PC-3 (cell line): ENCODE data around the gene POP4.

Experiments used
- EZH2 ChIP-seq: fragments of 300-600 bp; sonication (generic); IDR thresholded peaks from one replicate; pipeline ENCODE4 v1.6.1; 2017; ENCODE audit warnings: antibody characterized with exemption, mild to moderate bottlenecking, low read length; ENCODE audit not compliant: unreplicated experiment
- EZH2phosphoT487 ChIP-seq: fragments of 300-600 bp; sonication (generic); IDR thresholded peaks from 2 replicates; pipeline ENCODE4 v1.6.1; 2018; ENCODE audit warnings: mild to moderate bottlenecking, antibody characterized with exemption, low read length, borderline replicate concordance
- TF ChIP-seq, protein P1 (sequence below): fragments of 300-600 bp; sonication (generic); conservative IDR thresholded peaks from 2 replicates; pipeline ENCODE4 v1.5.1; 2017; ENCODE audit warnings: antibody characterized with exemption, low read depth, mild to moderate bottlenecking, low read length

DNA sequence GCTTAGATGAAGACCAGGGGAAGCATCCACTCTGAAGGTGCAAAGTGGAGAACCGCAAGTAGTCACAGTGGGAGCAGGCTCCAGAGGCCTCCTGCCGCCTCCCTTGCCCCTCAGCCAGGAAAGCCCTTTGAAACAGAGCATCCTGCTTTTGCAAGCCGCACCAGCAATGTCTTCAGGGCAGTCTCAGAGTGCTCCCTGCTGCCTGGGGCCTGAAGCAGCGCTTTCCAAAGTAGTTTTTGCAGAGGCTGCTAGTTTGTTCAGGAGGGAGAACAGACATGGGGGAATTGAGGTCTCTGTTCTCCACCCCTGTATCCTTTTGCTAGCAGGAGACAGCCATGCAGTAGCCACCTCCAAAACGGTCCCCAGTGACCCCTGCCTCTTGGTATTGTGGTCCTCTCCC, 15.8 kb upstream of the POP4 start:
- TF ChIP-seq EZH2 (no peak), EZH2phosphoT487 (no peak)
- TF ChIP-seq, protein P1, sequence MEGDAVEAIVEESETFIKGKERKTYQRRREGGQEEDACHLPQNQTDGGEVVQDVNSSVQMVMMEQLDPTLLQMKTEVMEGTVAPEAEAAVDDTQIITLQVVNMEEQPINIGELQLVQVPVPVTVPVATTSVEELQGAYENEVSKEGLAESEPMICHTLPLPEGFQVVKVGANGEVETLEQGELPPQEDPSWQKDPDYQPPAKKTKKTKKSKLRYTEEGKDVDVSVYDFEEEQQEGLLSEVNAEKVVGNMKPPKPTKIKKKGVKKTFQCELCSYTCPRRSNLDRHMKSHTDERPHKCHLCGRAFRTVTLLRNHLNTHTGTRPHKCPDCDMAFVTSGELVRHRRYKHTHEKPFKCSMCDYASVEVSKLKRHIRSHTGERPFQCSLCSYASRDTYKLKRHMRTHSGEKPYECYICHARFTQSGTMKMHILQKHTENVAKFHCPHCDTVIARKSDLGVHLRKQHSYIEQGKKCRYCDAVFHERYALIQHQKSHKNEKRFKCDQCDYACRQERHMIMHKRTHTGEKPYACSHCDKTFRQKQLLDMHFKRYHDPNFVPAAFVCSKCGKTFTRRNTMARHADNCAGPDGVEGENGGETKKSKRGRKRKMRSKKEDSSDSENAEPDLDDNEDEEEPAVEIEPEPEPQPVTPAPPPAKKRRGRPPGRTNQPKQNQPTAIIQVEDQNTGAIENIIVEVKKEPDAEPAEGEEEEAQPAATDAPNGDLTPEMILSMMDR = no peak
